ENCODE results near the gene ASCC1. TPM values are rescaled to one million over a fixed set of nuclear protein-coding genes. Genes with fewer than 3 reads are reported as not detected.

Gene ASCC1
- total RNA-seq, 1 donor from 2014 or later: 49.5 TPM

DNA sequence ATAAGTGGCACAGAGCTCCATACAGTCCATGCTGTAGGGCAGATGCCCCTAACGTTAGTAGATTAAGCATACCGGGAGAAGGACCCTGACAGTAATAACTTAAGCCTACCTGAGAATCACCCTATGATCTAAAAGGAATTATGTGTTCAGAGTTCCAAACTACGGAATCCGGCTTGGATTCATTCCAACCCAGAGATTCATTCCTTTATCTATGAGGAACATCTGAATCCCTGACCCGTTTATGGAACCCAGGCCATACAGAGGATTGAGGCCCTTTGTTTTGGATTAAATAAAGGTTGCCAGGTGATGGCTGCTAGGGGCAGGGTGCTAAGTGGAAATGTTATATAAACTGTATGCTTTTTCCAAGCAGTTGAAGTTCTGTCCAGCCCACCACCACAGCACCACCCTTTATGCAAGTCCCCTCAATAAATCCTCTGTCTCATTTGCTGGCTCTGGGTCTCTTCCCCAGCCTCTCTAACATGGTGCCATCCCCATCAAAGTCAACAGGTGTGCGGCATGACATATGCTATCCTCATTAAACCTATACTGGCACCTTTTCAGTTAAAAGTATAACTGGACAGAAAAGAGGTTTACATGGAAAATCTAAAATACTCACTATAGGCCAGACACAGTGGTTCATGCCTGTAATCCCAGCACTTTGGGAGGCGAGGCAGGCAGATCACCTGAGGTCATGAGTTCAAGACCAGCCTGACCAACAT is 9.4 kb downstream of the ASCC1 start:
- DNase-seq (ENCODE audit: low spot score): no peak
- H3K27ac ChIP-seq: no peak overlapping the region
- H3K4me3 Mint-ChIP-seq: no peak overlapping the region
- H3K27me3 ChIP-seq: no peaks in the 10 kb centered on the region
- peaks cover 26% of the 10 kb centered on the region for H3K36me3 Mint-ChIP-seq
- peaks cover 3% of the 10 kb centered on the region for H3F3A ChIP-seq (ENCODE audit: low read depth)
- H3K4me1 Mint-ChIP-seq: no peaks in the 10 kb centered on the region
- TF ChIP-seq, protein P1, sequence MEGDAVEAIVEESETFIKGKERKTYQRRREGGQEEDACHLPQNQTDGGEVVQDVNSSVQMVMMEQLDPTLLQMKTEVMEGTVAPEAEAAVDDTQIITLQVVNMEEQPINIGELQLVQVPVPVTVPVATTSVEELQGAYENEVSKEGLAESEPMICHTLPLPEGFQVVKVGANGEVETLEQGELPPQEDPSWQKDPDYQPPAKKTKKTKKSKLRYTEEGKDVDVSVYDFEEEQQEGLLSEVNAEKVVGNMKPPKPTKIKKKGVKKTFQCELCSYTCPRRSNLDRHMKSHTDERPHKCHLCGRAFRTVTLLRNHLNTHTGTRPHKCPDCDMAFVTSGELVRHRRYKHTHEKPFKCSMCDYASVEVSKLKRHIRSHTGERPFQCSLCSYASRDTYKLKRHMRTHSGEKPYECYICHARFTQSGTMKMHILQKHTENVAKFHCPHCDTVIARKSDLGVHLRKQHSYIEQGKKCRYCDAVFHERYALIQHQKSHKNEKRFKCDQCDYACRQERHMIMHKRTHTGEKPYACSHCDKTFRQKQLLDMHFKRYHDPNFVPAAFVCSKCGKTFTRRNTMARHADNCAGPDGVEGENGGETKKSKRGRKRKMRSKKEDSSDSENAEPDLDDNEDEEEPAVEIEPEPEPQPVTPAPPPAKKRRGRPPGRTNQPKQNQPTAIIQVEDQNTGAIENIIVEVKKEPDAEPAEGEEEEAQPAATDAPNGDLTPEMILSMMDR (IDR thresholded peaks at IDR 0.05): no peak
- TF ChIP-seq EZH2 (IDR thresholded peaks at IDR 0.05) (no peak), EZH2phosphoT487 (IDR thresholded peaks at IDR 0.05) (no peak)
- no peaks in the 10 kb centered on the region for H3K9me3 ChIP-seq (ENCODE audit: low read depth)
- H3K27me3 Mint-ChIP-seq (ENCODE audit: insufficient read depth, low read depth): no peaks in the 10 kb centered on the region
- H3K4me1 ChIP-seq: no peaks in the 10 kb centered on the region
- H4K20me1 ChIP-seq (ENCODE audit: low read depth): no peaks in the 10 kb centered on the region
- no peak overlapping the region for H3K9ac ChIP-seq
- no peak overlapping the region for H3K4me2 ChIP-seq
- H2AFZ ChIP-seq (replicated peaks): no peak overlapping the region
- H3K79me2 ChIP-seq (ENCODE audit: low read depth): no peaks in the 10 kb centered on the region
- no peak overlapping the region for H3K27ac Mint-ChIP-seq
- no peak overlapping the region for H3K4me3 ChIP-seq
- H3K36me3 ChIP-seq: no peaks in the 10 kb centered on the region
- no peaks in the 10 kb centered on the region for H3K9me3 Mint-ChIP-seq

DNA sequence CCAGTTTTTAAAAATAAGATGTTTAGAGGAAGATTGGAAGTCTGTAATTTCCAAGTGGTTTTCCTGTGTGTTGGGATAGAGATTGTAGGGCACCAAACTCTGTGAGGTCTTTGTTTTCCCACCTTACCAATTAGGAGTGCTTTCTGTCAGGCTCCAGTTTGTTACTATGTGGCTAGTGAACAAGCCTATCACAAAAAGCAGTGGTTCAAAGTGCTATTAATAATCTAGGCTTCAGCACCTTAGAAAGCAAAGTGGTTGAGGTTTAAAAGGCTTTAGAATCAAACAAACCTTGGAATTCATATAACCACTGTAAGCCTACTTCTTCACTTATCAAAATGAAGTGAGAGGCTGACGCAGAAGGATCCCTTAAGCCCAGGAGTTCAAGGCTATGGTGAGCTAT is 11.4 kb downstream of the ASCC1 start:
- no peaks in the 10 kb centered on the region for H3K27me3 ChIP-seq
- Mint-ChIP-seq H3K4me1 (no peaks in the 10 kb centered on the region), H3K27me3 (ENCODE audit: insufficient read depth, low read depth) (no peaks in the 10 kb centered on the region), H3K36me3 (peaks cover 21% of the 10 kb centered on the region), H3K4me3 (no peak overlapping the region), H3K27ac (no peak overlapping the region), H3K9me3 (no peaks in the 10 kb centered on the region)
- H3K27ac ChIP-seq: no peak overlapping the region
- no peak overlapping the region for H2AFZ ChIP-seq (replicated peaks)
- H3K4me1 ChIP-seq: no peaks in the 10 kb centered on the region
- no peaks in the 10 kb centered on the region for H3K79me2 ChIP-seq (ENCODE audit: low read depth)
- H3K9ac ChIP-seq: no peak overlapping the region
- H3K36me3 ChIP-seq: no peaks in the 10 kb centered on the region
- no peaks in the 10 kb centered on the region for H4K20me1 ChIP-seq (ENCODE audit: low read depth)
- DNase-seq (ENCODE audit: low spot score): no peak
- H3K4me2 ChIP-seq: no peak overlapping the region
- TF ChIP-seq, protein P1 (IDR thresholded peaks at IDR 0.05): no peak
- TF ChIP-seq EZH2 (IDR thresholded peaks at IDR 0.05): no peak
- no peak for TF ChIP-seq EZH2phosphoT487 (IDR thresholded peaks at IDR 0.05)
- H3K4me3 ChIP-seq: no peak overlapping the region
- H3K9me3 ChIP-seq (ENCODE audit: low read depth): no peaks in the 10 kb centered on the region
- H3F3A ChIP-seq (ENCODE audit: low read depth): peaks cover 3% of the 10 kb centered on the region

DNA sequence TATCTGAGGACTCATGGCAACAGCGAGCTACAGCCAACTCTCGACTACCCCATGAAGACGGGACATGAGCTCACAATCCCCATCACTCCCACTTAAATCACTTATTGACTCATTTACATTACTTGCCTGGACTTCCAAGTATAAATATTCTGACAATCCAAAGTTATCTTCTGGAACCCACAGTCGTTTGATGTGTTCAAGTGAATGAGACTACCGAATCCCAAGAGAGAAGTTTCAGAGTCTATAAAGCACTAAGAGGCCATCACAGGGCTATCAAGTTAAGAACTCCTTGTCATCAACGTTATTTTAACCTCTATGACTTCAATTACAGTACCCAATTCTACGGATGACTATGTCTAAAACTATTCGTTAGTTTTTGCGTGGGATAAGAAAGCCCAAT is 11.8 kb downstream of the ASCC1 start:
- no peaks in the 10 kb centered on the region for H3K9me3 Mint-ChIP-seq
- no peak overlapping the region for H3K4me3 Mint-ChIP-seq
- Histone ChIP-seq H3K27ac (no peak overlapping the region), H2AFZ (replicated peaks) (no peak overlapping the region), H3K79me2 (ENCODE audit: low read depth) (no peaks in the 10 kb centered on the region), H3K36me3 (no peaks in the 10 kb centered on the region), H3K9ac (no peak overlapping the region), H3K4me3 (no peak overlapping the region), H3K27me3 (no peaks in the 10 kb centered on the region), H4K20me1 (ENCODE audit: low read depth) (no peaks in the 10 kb centered on the region), H3K9me3 (ENCODE audit: low read depth) (no peaks in the 10 kb centered on the region), H3F3A (ENCODE audit: low read depth) (peaks cover 3% of the 10 kb centered on the region), H3K4me2 (no peak overlapping the region), H3K4me1 (no peaks in the 10 kb centered on the region)
- H3K27me3 Mint-ChIP-seq (ENCODE audit: insufficient read depth, low read depth): no peaks in the 10 kb centered on the region
- H3K27ac Mint-ChIP-seq: no peak overlapping the region
- no peaks in the 10 kb centered on the region for H3K4me1 Mint-ChIP-seq
- DNase-seq (ENCODE audit: low spot score): no peak
- TF ChIP-seq EZH2phosphoT487 (IDR thresholded peaks at IDR 0.05) (no peak), EZH2 (IDR thresholded peaks at IDR 0.05) (no peak)
- TF ChIP-seq, protein P1 (IDR thresholded peaks at IDR 0.05): no peak
- peaks cover 22% of the 10 kb centered on the region for H3K36me3 Mint-ChIP-seq

All from neural progenitor cell (in vitro differentiated cells).